ENCODE measurements around the gene ZBTB4.

- TF ChIP-seq TAF1 (IDR thresholded peaks at IDR 0.05; ENCODE audit: borderline replicate concordance, low read depth, low read length), result no peak
- TF ChIP-seq POLR2AphosphoS5 (IDR thresholded peaks at IDR 0.05; ENCODE audit: low read depth, low read length), result no peak
- no peak for TF ChIP-seq POLR2A (IDR thresholded peaks at IDR 0.05; ENCODE audit: low read depth, low read length)
Observed at GRCh38 chr17:7409716-7410115, 69.7 kb downstream of the ZBTB4 start.
